IPS-18a (cell line): ENCODE results near the gene KCNK6.

ENCODE experiments used
- H3K27ac ChIP-seq: one replicate; pipeline ENCODE4 v1.5.1; 2013; ENCODE audit warnings: low read length
- H3K27me3 ChIP-seq: one replicate; pipeline ENCODE4 v1.6.1; 2013; ENCODE audit warnings: mild to moderate bottlenecking, low read length; ENCODE audit not compliant: control insufficient read depth, insufficient read depth
- H3K36me3 ChIP-seq: one replicate; pipeline ENCODE4 v1.6.1; 2013; ENCODE audit warnings: low read depth, low read length; ENCODE audit not compliant: control insufficient read depth
- H3K4me1 ChIP-seq: one replicate; pipeline ENCODE4 v1.6.1; 2013; ENCODE audit warnings: low read depth, low read length; ENCODE audit not compliant: control insufficient read depth
- H3K4me3 ChIP-seq: one replicate; pipeline ENCODE4 v1.5.1; 2013; ENCODE audit warnings: low read length
- H3K9ac ChIP-seq: one replicate; pipeline ENCODE4 v1.6.1; 2013; ENCODE audit warnings: mild to moderate bottlenecking, low read length, moderate library complexity
- H3K9me3 ChIP-seq: one replicate; pipeline ENCODE4 v1.6.1; 2013; ENCODE audit warnings: low read depth, low read length; ENCODE audit not compliant: control insufficient read depth

The KCNK6 gene

DNA sequence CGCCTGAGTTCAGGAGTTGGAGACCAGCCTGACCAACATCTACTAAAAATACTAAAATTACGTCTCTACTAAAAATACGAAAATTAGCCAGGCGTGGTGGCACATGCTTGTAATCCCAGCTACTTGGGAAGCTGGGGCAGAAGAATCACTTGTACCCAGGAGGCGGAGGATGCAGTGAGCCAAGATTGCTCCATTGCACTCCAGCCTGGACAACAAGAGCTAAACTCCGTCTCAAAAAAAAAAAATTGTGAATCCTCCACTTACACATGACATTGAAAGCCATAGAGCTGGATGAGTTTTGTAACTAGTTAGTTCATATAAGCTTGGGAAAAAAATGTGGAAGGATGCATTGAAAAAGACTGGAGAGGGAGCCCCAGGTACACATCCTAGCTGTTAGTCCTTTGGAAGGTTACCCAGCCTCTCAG is 54.3 kb downstream of the KCNK6 start:
- Histone ChIP-seq H3K9me3 (no peaks in the 10 kb centered on the region), H3K9ac (peak overlapping the region; percentile 49), H3K36me3 (peaks cover 6% of the 10 kb centered on the region), H3K4me1 (peaks cover 4% of the 10 kb centered on the region), H3K27me3 (no peaks in the 10 kb centered on the region), H3K4me3 (peak overlapping the region; percentile 88), H3K27ac (peak overlapping the region; percentile 76)

- no peaks in the 10 kb centered on the region for H3K9me3 ChIP-seq
- H3K4me1 ChIP-seq = peaks cover 4% of the 10 kb centered on the region
- no peaks in the 10 kb centered on the region for H3K27me3 ChIP-seq
- peak within 1 kb of the TSS; percentile 76 for H3K27ac ChIP-seq
- peaks cover 12% of the 10 kb centered on the region for H3K36me3 ChIP-seq
- peak within 1 kb of the TSS; percentile 93 for H3K9ac ChIP-seq
- peak within 1 kb of the TSS; percentile 88 for H3K4me3 ChIP-seq
Observed at GRCh38 chr19:38374332-38375097, 54.9 kb downstream of the KCNK6 start, which contains the start of gene PSMD8. Gene PSMD8 (plus strand): TSS chr19:38374571. CDS start chr19:38374602, 31 bp downstream.

GRCh38 chr19:38375098-38375493 is 55.5 kb downstream of the KCNK6 start:
- Histone ChIP-seq H3K9ac (peak overlapping the region; percentile 93), H3K36me3 (peaks cover 12% of the 10 kb centered on the region), H3K27me3 (no peaks in the 10 kb centered on the region), H3K4me3 (peak overlapping the region; percentile 88), H3K9me3 (no peaks in the 10 kb centered on the region), H3K4me1 (peaks cover 4% of the 10 kb centered on the region), H3K27ac (peak overlapping the region; percentile 69)

- no peaks in the 10 kb centered on the region for H3K27me3 ChIP-seq
- H3K27ac ChIP-seq = no peak overlapping the region
- H3K9me3 ChIP-seq = no peaks in the 10 kb centered on the region
- H3K4me1 ChIP-seq = peaks cover 4% of the 10 kb centered on the region
- peaks cover 14% of the 10 kb centered on the region for H3K36me3 ChIP-seq
- H3K9ac ChIP-seq = peak overlapping the region; percentile 93
- H3K4me3 ChIP-seq = peak overlapping the region; percentile 88
Observed at GRCh38 chr19:38375748-38376147, 56.1 kb downstream of the KCNK6 start.

DNA sequence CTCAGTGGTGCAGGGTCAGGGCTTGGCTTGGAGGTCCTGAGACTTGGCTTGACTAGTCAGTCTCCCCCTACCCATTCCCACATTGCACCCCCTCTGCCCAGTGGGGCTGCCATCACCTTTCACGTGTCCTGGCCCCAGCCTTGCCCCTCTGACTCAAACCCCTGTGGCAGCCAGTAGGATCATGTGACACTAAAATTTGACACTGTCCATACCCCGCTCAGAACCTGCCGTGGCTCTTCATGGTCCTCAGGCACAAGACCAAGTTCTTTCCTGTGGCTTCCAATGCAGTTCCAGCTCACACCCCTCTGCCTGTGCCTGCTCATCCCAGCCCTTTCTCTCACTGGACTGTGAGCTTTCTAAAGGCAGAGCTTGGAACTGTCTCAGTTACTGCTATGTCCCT is 56.9 kb downstream of the KCNK6 start:
- no peak overlapping the region for H3K4me3 ChIP-seq
- peaks cover 22% of the 10 kb centered on the region for H3K36me3 ChIP-seq
- H3K27ac ChIP-seq = no peak overlapping the region
- H3K9ac ChIP-seq = no peak overlapping the region
- H3K9me3 ChIP-seq = no peaks in the 10 kb centered on the region
- no peaks in the 10 kb centered on the region for H3K27me3 ChIP-seq
- peaks cover 4% of the 10 kb centered on the region for H3K4me1 ChIP-seq

- no peak overlapping the region for H3K9ac ChIP-seq
- peaks cover 4% of the 10 kb centered on the region for H3K4me1 ChIP-seq
- no peaks in the 10 kb centered on the region for H3K9me3 ChIP-seq
- no peaks in the 10 kb centered on the region for H3K27me3 ChIP-seq
- no peak overlapping the region for H3K4me3 ChIP-seq
- no peak overlapping the region for H3K27ac ChIP-seq
- peaks cover 27% of the 10 kb centered on the region for H3K36me3 ChIP-seq
Observed at GRCh38 chr19:38377052-38377451, 57.4 kb downstream of the KCNK6 start.

- H3K4me3 ChIP-seq = no peak overlapping the region
- H3K27ac ChIP-seq = no peak overlapping the region
- H3K9me3 ChIP-seq = no peaks in the 10 kb centered on the region
- peaks cover 44% of the 10 kb centered on the region for H3K36me3 ChIP-seq
- peaks cover 4% of the 10 kb centered on the region for H3K4me1 ChIP-seq
- no peak overlapping the region for H3K9ac ChIP-seq
- H3K27me3 ChIP-seq = no peaks in the 10 kb centered on the region
Observed at GRCh38 chr19:38378866-38379265, 59.2 kb downstream of the KCNK6 start.

GRCh38 chr19:38381138-38381537 is 61.5 kb downstream of the KCNK6 start:
- Histone ChIP-seq H3K27me3 (no peaks in the 10 kb centered on the region), H3K4me1 (no peaks in the 10 kb centered on the region), H3K36me3 (peaks cover 46% of the 10 kb centered on the region), H3K9ac (no peak overlapping the region), H3K27ac (no peak overlapping the region), H3K9me3 (no peaks in the 10 kb centered on the region), H3K4me3 (no peak overlapping the region)
